Glutamatergic neuron (in vitro differentiated cells): ENCODE measurements around the gene CNOT6L. TPM values are rescaled to one million over a fixed set of nuclear protein-coding genes. Genes with fewer than 3 reads are reported as not detected.

Source experiments
- DNase-seq: peaks from one replicate; pipeline ENCODE4 v3.0.0; 2022
- H3K27ac Mint-ChIP-seq: one replicate; pipeline ENCODE4 v1.8.0; 2020; ENCODE audit warnings: mild to moderate bottlenecking, mixed read lengths, inconsistent platforms; ENCODE audit not compliant: unreplicated experiment
- H3K27me3 Mint-ChIP-seq: one replicate; pipeline ENCODE4 v1.8.0; 2020; ENCODE audit warnings: mild to moderate bottlenecking, moderate library complexity, mixed read lengths, inconsistent platforms; ENCODE audit not compliant: unreplicated experiment
- H3K36me3 Mint-ChIP-seq: one replicate; pipeline ENCODE4 v1.8.0; 2020; ENCODE audit warnings: mild to moderate bottlenecking, mixed read lengths, inconsistent platforms; ENCODE audit not compliant: unreplicated experiment
- H3K4me1 Mint-ChIP-seq: one replicate; pipeline ENCODE4 v1.8.0; 2020; ENCODE audit warnings: mild to moderate bottlenecking, low read depth, mixed read lengths, inconsistent platforms; ENCODE audit not compliant: unreplicated experiment
- H3K4me3 Mint-ChIP-seq: one replicate; pipeline ENCODE4 v1.8.0; 2020; ENCODE audit warnings: mild to moderate bottlenecking, mixed read lengths, inconsistent platforms; ENCODE audit not compliant: unreplicated experiment
- H3K9me3 Mint-ChIP-seq: one replicate; pipeline ENCODE4 v1.8.0; 2020; ENCODE audit warnings: mild to moderate bottlenecking, moderate library complexity, mixed read lengths, inconsistent platforms; ENCODE audit not compliant: unreplicated experiment
- CTCF ChIP-seq: fragments of 200-600 bp; sonication (generic); IDR thresholded peaks from one replicate; pipeline ENCODE4 v1.5.0; 2021; ENCODE audit not compliant: partially characterized antibody, unreplicated experiment
- total RNA-seq: library from RNA; stranded (reverse); fragmentation: NEBNext Ultra II Directional; extraction: Animal tissue kit (Norgen Biotek cat#: 25700); gene quantifications from one replicate; pipeline ENCODE4 v1.2.1, GENCODE V29; 2021; ENCODE audit not compliant: unreplicated experiment

CNOT6L gene
- total RNA-seq, 1 donor from 2014 or later, result 11.9 TPM

DNA sequence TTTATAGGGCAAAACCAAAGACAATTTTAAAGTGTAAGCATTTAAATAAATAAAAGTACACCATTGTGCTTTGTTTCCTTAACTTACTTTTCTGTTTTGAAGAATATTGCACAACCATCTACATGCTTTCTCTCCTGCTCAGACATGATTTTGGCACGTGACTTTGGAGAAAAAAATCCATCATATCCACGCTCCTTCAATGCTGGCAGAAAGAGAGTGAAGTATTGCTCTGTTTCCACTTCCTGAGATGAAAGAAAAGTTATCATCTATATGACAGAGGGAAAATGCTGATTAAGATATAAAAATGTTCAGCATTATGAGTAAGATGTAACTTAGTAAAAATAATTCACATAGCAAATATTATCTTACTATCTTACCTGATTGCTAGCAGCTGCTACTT, 77.1 kb downstream of the CNOT6L start:
- Mint-ChIP-seq H3K36me3 (no peaks in the 10 kb centered on the region), H3K27ac (no peak overlapping the region)
- no peak for TF ChIP-seq CTCF

GRCh38 chr4:77740480-77740879, 78.7 kb downstream of the CNOT6L start:
- no peaks in the 10 kb centered on the region for H3K4me1 Mint-ChIP-seq
- no peak overlapping the region for H3K4me3 Mint-ChIP-seq
- no peak for DNase-seq
- H3K27me3 Mint-ChIP-seq, result no peaks in the 10 kb centered on the region
- no peaks in the 10 kb centered on the region for H3K9me3 Mint-ChIP-seq
- H3K27ac Mint-ChIP-seq, result no peak overlapping the region
- no peaks in the 10 kb centered on the region for H3K36me3 Mint-ChIP-seq
- TF ChIP-seq CTCF, result no peak

More for the DNA sequence above, 77.1 kb downstream of the CNOT6L start:
- H3K4me3 Mint-ChIP-seq, result no peak overlapping the region
- no peaks in the 10 kb centered on the region for H3K27me3 Mint-ChIP-seq
- DNase-seq, result no peak
- no peaks in the 10 kb centered on the region for H3K4me1 Mint-ChIP-seq
- H3K9me3 Mint-ChIP-seq, result no peaks in the 10 kb centered on the region

- no peaks in the 10 kb centered on the region for H3K4me1 Mint-ChIP-seq
- no peak for DNase-seq
- no peaks in the 10 kb centered on the region for H3K9me3 Mint-ChIP-seq
- H3K36me3 Mint-ChIP-seq, result no peaks in the 10 kb centered on the region
- no peak overlapping the region for H3K4me3 Mint-ChIP-seq
- no peaks in the 10 kb centered on the region for H3K27me3 Mint-ChIP-seq
- H3K27ac Mint-ChIP-seq, result no peak overlapping the region
- TF ChIP-seq CTCF, result no peak
Observed at GRCh38 chr4:77734928-77735327, 84.2 kb downstream of the CNOT6L start.

- no peak for TF ChIP-seq CTCF
- no peak for DNase-seq
- no peaks in the 10 kb centered on the region for H3K4me1 Mint-ChIP-seq
- H3K36me3 Mint-ChIP-seq, result no peaks in the 10 kb centered on the region
- no peaks in the 10 kb centered on the region for H3K9me3 Mint-ChIP-seq
- H3K4me3 Mint-ChIP-seq, result no peak overlapping the region
- H3K27ac Mint-ChIP-seq, result no peak overlapping the region
- H3K27me3 Mint-ChIP-seq, result no peaks in the 10 kb centered on the region
Observed at GRCh38 chr4:77731656-77732055, 87.5 kb downstream of the CNOT6L start.

DNA sequence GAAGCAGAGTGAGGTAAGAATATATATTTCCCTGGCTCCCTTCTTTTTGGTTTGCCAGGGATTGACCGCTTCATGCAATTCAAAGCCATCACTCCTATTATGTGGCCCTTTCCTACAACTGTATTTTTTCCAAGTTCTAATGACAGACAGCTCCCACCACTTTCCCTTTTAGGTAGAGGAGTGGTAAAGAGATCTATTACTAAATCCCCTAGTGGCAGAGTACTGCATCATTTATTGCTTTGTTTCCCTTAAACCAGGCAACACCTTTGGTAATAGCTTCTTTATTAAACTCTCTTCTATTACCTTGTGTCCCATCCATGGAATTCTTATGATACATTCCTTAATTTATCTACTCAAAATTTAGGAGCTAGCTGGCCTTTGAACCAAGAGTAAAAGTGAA, 90.7 kb downstream of the CNOT6L start:
- Mint-ChIP-seq H3K27ac (no peak overlapping the region), H3K4me1 (no peaks in the 10 kb centered on the region), H3K36me3 (no peaks in the 10 kb centered on the region), H3K4me3 (no peak overlapping the region), H3K27me3 (no peaks in the 10 kb centered on the region), H3K9me3 (no peaks in the 10 kb centered on the region)
- no peak for DNase-seq
- TF ChIP-seq CTCF, result no peak
